T-helper 1 cell treated with Interleukin-12 subunit alpha and Interleukin-12 subunit beta and Interleukin-4 antibody, amounts not matched to agents 30 μg/mL and 1 μg/mL, for 36 hours (primary cell): ENCODE measurements around the gene CHRM5.

Experiments
- H3K27ac Mint-ChIP-seq: one replicate; pipeline ENCODE4 v1.8.0; 2021; ENCODE audit warnings: mild to moderate bottlenecking, mixed read lengths
- H3K27me3 Mint-ChIP-seq: one replicate; pipeline ENCODE4 v1.8.0; 2021; ENCODE audit warnings: low read depth, mixed read lengths
- H3K36me3 Mint-ChIP-seq: one replicate; pipeline ENCODE4 v1.8.0; 2021; ENCODE audit warnings: low read depth, mixed read lengths
- H3K4me1 Mint-ChIP-seq: one replicate; pipeline ENCODE4 v1.8.0; 2021; ENCODE audit warnings: low read depth, mixed read lengths
- H3K4me3 Mint-ChIP-seq: one replicate; pipeline ENCODE4 v1.8.0; 2021; ENCODE audit warnings: mild to moderate bottlenecking, moderate library complexity, mixed read lengths
- H3K9me3 Mint-ChIP-seq: one replicate; pipeline ENCODE4 v1.8.0; 2021; ENCODE audit warnings: mixed read lengths

CHRM5 gene

DNA sequence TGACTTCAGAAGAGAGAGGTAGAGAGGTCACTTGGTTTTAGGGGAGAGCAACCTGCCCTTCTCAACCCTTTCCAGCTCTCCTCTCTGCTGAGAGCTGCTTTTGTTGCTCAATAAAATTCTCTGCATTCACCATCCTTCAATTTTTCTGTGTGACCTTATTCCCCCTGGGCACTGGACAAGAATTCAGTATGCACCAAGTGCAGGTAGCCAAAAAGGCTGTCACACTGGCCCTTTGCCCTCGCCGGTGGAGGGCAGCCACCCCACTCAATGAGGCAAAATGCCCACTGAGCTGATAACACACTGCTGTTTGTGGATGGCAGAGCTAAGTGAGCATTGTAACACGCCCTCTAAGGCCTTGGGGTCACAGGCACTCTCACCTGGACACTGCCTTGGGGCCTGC lies 146.4 kb downstream of the CHRM5 start:
- H3K27me3 Mint-ChIP-seq, result peaks cover 9% of the 10 kb centered on the region
- H3K4me1 Mint-ChIP-seq, result peaks cover 4% of the 10 kb centered on the region
- no peaks in the 10 kb centered on the region for H3K9me3 Mint-ChIP-seq
- H3K36me3 Mint-ChIP-seq, result no peaks in the 10 kb centered on the region
- no peak overlapping the region for H3K4me3 Mint-ChIP-seq
- no peak overlapping the region for H3K27ac Mint-ChIP-seq

DNA sequence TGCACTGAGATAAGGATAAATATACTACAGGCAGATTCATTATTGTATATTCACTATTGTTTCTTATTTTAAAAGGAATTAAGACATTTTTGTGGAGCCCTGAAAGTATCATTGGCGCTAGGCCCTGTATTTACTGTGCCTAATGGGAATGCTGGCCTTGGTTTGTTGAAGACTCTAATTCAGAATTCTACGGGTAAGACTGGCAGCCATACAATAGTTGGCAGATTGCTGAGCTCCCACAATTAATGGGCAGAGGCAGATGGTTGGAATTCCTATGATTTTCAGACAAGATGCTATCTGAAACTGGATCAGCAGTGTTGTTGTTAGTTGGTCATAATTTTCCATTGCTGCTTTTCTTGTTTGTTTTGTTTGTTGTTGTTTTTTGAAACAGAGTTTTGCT lies 148.3 kb downstream of the CHRM5 start:
- no peak overlapping the region for H3K27ac Mint-ChIP-seq
- H3K9me3 Mint-ChIP-seq, result no peaks in the 10 kb centered on the region
- H3K4me3 Mint-ChIP-seq, result no peak overlapping the region
- H3K36me3 Mint-ChIP-seq, result no peaks in the 10 kb centered on the region
- H3K4me1 Mint-ChIP-seq, result no peaks in the 10 kb centered on the region
- H3K27me3 Mint-ChIP-seq, result peaks cover 1% of the 10 kb centered on the region
